Stimulated activated naive CD4-positive, alpha-beta T cell treated with Interleukin-2 at 50 U/mL for 16 hours (primary cell): ENCODE measurements around the gene DQX1.

Experiments used
- DNase-seq: peaks from one replicate; lab custom pipeline; 2025; lab: John Stamatoyannopoulos, UW

The DQX1 gene

GRCh38 chr2:74553892-74554819 is 28.1 kb upstream of the DQX1 start, which contains the start of the genes DOK1 and LOXL3:
Gene DOK1 (plus strand): TSS chr2:74554720. CDS start chr2:74554755, 35 bp downstream.
Gene LOXL3 (minus strand): TSS chr2:74553942. CDS start chr2:74552634, 1,308 bp downstream.
- DNase-seq: peak; percentile 83

GRCh38 chr2:74552914-74553811 is 27.1 kb upstream of the DQX1 start:
- DNase-seq: no peak

- no peak for DNase-seq
Observed at GRCh38 chr2:74551942-74552913, 26.2 kb upstream of the DQX1 start.

- no peak for DNase-seq
Observed at GRCh38 chr2:74551530-74551929, 25.5 kb upstream of the DQX1 start.

GRCh38 chr2:74550231-74550630 is 24.2 kb upstream of the DQX1 start:
- DNase-seq: no peak

- no peak for DNase-seq
Observed at GRCh38 chr2:74548900-74549826, 23.1 kb upstream of the DQX1 start.

- DNase-seq: no peak
Observed at GRCh38 chr2:74548285-74548899, 22.4 kb upstream of the DQX1 start.

GRCh38 chr2:74546004-74546403 is 20.0 kb upstream of the DQX1 start:
- DNase-seq: no peak

GRCh38 chr2:74544634-74545033 is 18.6 kb upstream of the DQX1 start:
- no peak for DNase-seq

GRCh38 chr2:74542978-74543377 is 16.9 kb upstream of the DQX1 start:
- no peak for DNase-seq

- DNase-seq: no peak
Observed at GRCh38 chr2:74540291-74540690, 14.3 kb upstream of the DQX1 start.

GRCh38 chr2:74538881-74539339 is 12.9 kb upstream of the DQX1 start:
- no peak for DNase-seq

GRCh38 chr2:74537140-74537539 is 11.1 kb upstream of the DQX1 start:
- DNase-seq: no peak

GRCh38 chr2:74536166-74536950 is 10.3 kb upstream of the DQX1 start:
- no peak for DNase-seq

GRCh38 chr2:74535440-74535965 is 9.5 kb upstream of the DQX1 start:
- DNase-seq: no peak

- no peak for DNase-seq
Observed at GRCh38 chr2:74534411-74534810, 8.4 kb upstream of the DQX1 start.

GRCh38 chr2:74533464-74533863 is 7.4 kb upstream of the DQX1 start:
- DNase-seq: no peak

GRCh38 chr2:74532222-74532621 is 6.2 kb upstream of the DQX1 start:
- no peak for DNase-seq

- DNase-seq: no peak
Observed at GRCh38 chr2:74531666-74532065, 5.6 kb upstream of the DQX1 start.
